GM19324 (cell line): ENCODE measurements around the gene SAT2.

Experiments
- ATAC-seq: cut with Tn5 transposase; IDR thresholded peaks from one replicate; pipeline ENCODE4 v1.9.1; 2021; ENCODE audit warnings: mild to moderate bottlenecking, moderate library complexity; ENCODE audit not compliant: unreplicated experiment, low FRiP score

The SAT2 gene

GRCh38 chr17:7593296-7593695 lies 34.3 kb downstream of the SAT2 start:
- no peak for ATAC-seq

- ATAC-seq: no peak
Observed at GRCh38 chr17:7592422-7593021, 35.1 kb downstream of the SAT2 start.

- no peak for ATAC-seq
Observed at GRCh38 chr17:7591596-7591995, 36.0 kb downstream of the SAT2 start.

GRCh38 chr17:7590743-7591142 lies 36.9 kb downstream of the SAT2 start:
- no peak for ATAC-seq

GRCh38 chr17:7589891-7590691 lies 37.5 kb downstream of the SAT2 start, which contains the start of gene SOX15:
Gene SOX15 (minus strand): TSS chr17:7590094. CDS start chr17:7589676, 418 bp downstream.
- ATAC-seq: no peak

- ATAC-seq: no peak
Observed at GRCh38 chr17:7589204-7589868, 38.3 kb downstream of the SAT2 start.

- no peak for ATAC-seq
Observed at GRCh38 chr17:7588553-7589203, 38.9 kb downstream of the SAT2 start.

GRCh38 chr17:7587420-7588151 lies 40.0 kb downstream of the SAT2 start:
- ATAC-seq: no peak

- no peak for ATAC-seq
Observed at GRCh38 chr17:7586673-7587419, 40.8 kb downstream of the SAT2 start.

GRCh38 chr17:7583253-7584109 lies 44.1 kb downstream of the SAT2 start, which contains the start of gene MPDU1:
Gene MPDU1 (plus strand): TSS chr17:7583852. CDS start chr17:7583863, 11 bp downstream.
- ATAC-seq: peak; percentile 86

- ATAC-seq: no peak
Observed at GRCh38 chr17:7582396-7583252, 45.0 kb downstream of the SAT2 start.

- ATAC-seq: no peak
Observed at GRCh38 chr17:7580604-7581575, 46.7 kb downstream of the SAT2 start.

- no peak for ATAC-seq
Observed at GRCh38 chr17:7579834-7580603, 47.6 kb downstream of the SAT2 start.

GRCh38 chr17:7579001-7579833 lies 48.4 kb downstream of the SAT2 start, which contains the start of gene CD68:
Gene CD68 (plus strand): TSS chr17:7579638. CDS start chr17:7579678, 40 bp downstream.
- no peak for ATAC-seq
